Immature natural killer cell (primary cell): ENCODE measurements around the gene SMARCC1. TPM values are rescaled to one million over a fixed set of nuclear protein-coding genes. Genes with fewer than 3 reads are reported as not detected.

Experiments
- DNase-seq, 3 donors: peaks; one replicate each; pipeline ENCODE4 v3.0.0; 2022; ENCODE audit warnings: mixed read lengths in 1 of 3
- H3K27ac Mint-ChIP-seq, 6 donors: one replicate each; pipeline ENCODE4 v1.8.0; 2020; ENCODE audit warnings: mixed read lengths in 6 of 6, mild to moderate bottlenecking in 5 of 6, inconsistent platforms in 4 of 6, moderate library complexity in 3 of 6
- H3K27me3 Mint-ChIP-seq, 3 donors: one replicate each; pipeline ENCODE4 v1.8.0; 2020 to 2021; ENCODE audit warnings: low read depth in 3 of 3, mild to moderate bottlenecking in 3 of 3, mixed read lengths in 3 of 3, moderate library complexity in 3 of 3, inconsistent platforms in 1 of 3
- H3K36me3 Mint-ChIP-seq, 3 donors: one replicate each; pipeline ENCODE4 v1.8.0; 2020; ENCODE audit warnings: mixed read lengths in 3 of 3, inconsistent platforms in 2 of 3, mild to moderate bottlenecking in 2 of 3
- H3K4me1 Mint-ChIP-seq, 2 donors: one replicate each; pipeline ENCODE4 v1.8.0; 2020; ENCODE audit warnings: inconsistent platforms in 2 of 2, mild to moderate bottlenecking in 2 of 2, mixed read lengths in 2 of 2, moderate library complexity in 1 of 2
- H3K4me3 Mint-ChIP-seq, 5 donors: one replicate each; pipeline ENCODE4 v1.8.0; 2020; ENCODE audit warnings: mild to moderate bottlenecking in 5 of 5, mixed read lengths in 5 of 5, inconsistent platforms in 3 of 5, moderate library complexity in 3 of 5
- H3K9me3 Mint-ChIP-seq, 6 donors: one replicate each; pipeline ENCODE4 v1.8.0; 2020; ENCODE audit warnings: mild to moderate bottlenecking in 6 of 6, mixed read lengths in 6 of 6, inconsistent platforms in 4 of 6, moderate library complexity in 3 of 6
- polyA plus RNA-seq, 3 donors: library from polyadenylated mRNA; unstranded; fragments of 300-500 nt; fragmentation: Illumina TruSeq; gene quantifications; one replicate each; pipeline ENCODE4 v1.2.3, GENCODE V29; 2021

Gene SMARCC1
- polyA plus RNA-seq, 3 donors from 2014 or later: 28.4 to 85.4 (median 54.3) TPM

DNA sequence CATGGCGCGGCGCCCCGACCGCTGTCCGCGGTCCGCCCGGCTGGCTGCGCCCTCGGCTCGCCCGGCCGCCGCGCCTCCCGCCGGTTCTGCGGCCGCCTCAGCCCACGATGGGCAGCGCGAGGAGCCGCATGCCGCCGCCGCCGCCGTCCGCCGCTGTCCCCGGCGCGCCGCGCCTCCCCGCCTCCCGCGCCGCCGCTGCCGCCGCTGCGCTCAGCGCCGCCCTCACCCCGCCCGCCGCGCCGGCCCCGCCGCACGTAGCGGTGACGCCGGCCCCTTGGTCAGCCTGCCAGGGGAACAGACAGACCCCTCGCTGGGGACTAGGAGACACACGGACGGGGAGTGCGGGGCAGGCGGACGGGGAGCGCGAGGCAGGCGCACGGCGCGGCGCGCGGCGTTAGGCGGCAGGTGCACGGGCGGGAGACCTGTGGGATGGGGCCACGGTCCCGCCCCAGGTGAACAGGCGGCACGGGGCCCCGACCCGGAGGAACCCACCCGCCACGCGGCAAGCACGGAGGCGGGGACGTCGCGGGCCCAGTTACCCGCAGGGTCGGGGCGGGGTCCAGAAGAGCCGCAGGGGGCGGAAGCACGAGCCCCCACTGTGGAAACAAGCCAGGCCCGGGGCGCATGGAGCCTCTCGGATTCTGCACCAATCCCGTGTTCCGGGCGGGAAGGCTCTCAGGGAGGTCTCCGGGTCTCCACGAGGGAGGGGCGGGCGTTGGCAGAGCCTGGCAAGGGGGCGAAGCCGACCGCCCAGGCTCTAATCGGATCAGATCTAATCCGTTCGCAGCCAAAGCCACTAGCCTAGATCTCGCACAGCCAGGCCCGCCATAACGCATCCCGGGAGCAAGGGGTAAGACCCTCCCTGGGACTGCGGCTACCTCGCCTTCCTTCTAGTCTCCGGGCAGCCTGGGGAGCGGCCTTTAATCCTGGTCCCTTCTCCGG lies 202.7 kb downstream of the SMARCC1 start, which contains the start of gene CSPG5:
Gene CSPG5 (minus strand): TSS at position 175 of the 942 bp plus-strand sequence. CDS start 172 bp downstream, at position 3.
- Mint-ChIP-seq H3K4me3 (peak within 1 kb of the TSS; percentile 58 to 74 (median 70)), H3K27ac (no peak within 1 kb of the TSS), H3K27me3 (peaks cover 1 to 18% (median 8%) of the 10 kb centered on the region in 3 donors), H3K36me3 (no peaks in the 10 kb centered on the region), H3K9me3 (no peaks in the 10 kb centered on the region), H3K4me1 (peaks cover 1 to 9% of the 10 kb centered on the region in 2 donors)
- peak; percentile 19 to 24 (median 21) for DNase-seq

- Mint-ChIP-seq H3K9me3 (no peaks in the 10 kb centered on the region), H3K4me3 (peak overlapping the region; percentile 41 to 74 (median 67)), H3K27me3 (peaks cover 3 to 24% (median 10%) of the 10 kb centered on the region in 3 donors), H3K27ac (no peak overlapping the region), H3K36me3 (no peaks in the 10 kb centered on the region), H3K4me1 (peaks cover 1 to 9% of the 10 kb centered on the region in 2 donors)
- peak; percentile 40 to 48 (median 47) for DNase-seq
Measured at GRCh38 chr3:47578119-47578632, 203.5 kb downstream of the SMARCC1 start.

GRCh38 chr3:47577583-47578118 lies 204.0 kb downstream of the SMARCC1 start:
- no peak for DNase-seq
- Mint-ChIP-seq H3K27ac (no peak overlapping the region), H3K9me3 (no peaks in the 10 kb centered on the region), H3K4me3 (peak overlapping the region; percentile 41 to 74 (median 67)), H3K36me3 (no peaks in the 10 kb centered on the region), H3K4me1 (peaks cover 1 to 9% of the 10 kb centered on the region in 2 donors), H3K27me3 (peaks cover 3 to 24% (median 13%) of the 10 kb centered on the region in 3 donors)

GRCh38 chr3:47573190-47574172 lies 208.2 kb downstream of the SMARCC1 start:
- Mint-ChIP-seq H3K36me3 (no peaks in the 10 kb centered on the region), H3K9me3 (peaks cover 0 to 2% (median 0%) of the 10 kb centered on the region in 6 donors), H3K27me3 (peaks cover 6 to 14% (median 9%) of the 10 kb centered on the region in 3 donors), H3K4me1 (no peaks in the 10 kb centered on the region), H3K4me3 (no peak overlapping the region), H3K27ac (peak overlapping the region in 1 of 6 donors; percentile 49)
- no peak for DNase-seq

DNA sequence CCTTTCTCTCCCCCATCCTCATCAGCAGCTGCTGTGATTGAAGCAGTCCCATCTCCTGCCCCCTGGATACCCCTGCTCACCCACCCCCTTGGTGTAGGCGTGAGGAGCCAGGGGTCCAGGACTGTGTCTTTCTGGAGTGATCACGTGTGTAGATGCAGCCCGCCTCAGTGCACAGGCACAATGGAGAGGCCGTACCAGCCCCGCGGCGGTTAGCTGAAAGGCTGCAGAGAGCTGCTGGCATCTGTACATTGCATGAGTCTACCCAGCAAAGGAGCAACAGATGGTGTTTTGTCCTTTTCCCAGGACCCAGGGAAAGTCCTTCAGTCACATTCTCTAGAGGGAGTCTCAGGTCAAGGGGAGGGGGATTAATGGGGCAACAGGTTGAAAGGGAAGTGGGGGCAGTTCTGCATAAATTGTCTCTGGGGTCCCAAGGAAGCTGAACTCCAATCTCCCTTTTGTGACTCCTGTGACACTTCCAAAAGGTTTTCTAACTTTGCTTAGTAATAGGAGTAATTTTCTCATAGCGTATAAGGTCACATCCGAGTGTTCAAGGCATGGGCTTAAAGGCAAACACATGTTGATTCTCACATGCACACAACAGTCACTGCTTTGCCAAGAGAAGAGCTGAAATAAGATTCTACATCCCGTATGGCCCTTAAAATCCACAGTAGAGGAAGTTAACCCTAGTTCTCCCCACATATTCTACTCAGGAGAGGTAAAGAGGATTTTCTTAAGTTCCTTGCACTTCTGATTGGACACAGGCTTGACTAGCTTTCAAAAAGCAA lies 210.1 kb downstream of the SMARCC1 start:
- DNase-seq: no peak

DNA sequence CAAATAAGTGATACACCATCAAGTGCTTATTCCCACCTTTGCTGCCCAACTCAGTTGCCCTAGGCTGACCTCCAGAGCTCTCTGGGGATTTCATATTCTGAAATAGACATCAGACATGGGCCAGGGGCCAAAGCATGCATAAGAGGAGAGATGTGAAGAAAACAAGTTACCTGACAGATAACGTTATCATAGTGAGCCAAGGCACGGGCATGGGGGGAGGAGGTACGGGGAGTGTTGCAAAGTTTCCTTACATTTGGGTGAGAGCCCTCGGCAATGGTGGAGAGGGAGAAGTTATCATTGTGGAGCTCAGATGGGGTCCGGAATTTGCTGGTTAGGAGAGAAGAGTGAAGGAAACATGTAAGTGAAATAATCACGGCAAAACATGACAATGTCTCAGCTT lies 212.8 kb downstream of the SMARCC1 start:
- H3K4me3 Mint-ChIP-seq: no peak overlapping the region
- no peak overlapping the region for H3K27ac Mint-ChIP-seq
- H3K36me3 Mint-ChIP-seq: no peaks in the 10 kb centered on the region
- peaks cover 0 to 2% (median 0%) of the 10 kb centered on the region in 6 donors for H3K9me3 Mint-ChIP-seq
- H3K27me3 Mint-ChIP-seq: peaks cover 6 to 9% (median 9%) of the 10 kb centered on the region in 3 donors
- H3K4me1 Mint-ChIP-seq: no peaks in the 10 kb centered on the region
- no peak for DNase-seq

More for the DNA sequence above, 210.1 kb downstream of the SMARCC1 start:
- peaks cover 0 to 2% (median 0%) of the 10 kb centered on the region in 6 donors for H3K9me3 Mint-ChIP-seq
- H3K27ac Mint-ChIP-seq: no peak overlapping the region
- H3K4me3 Mint-ChIP-seq: no peak overlapping the region
- peaks cover 9 to 12% (median 10%) of the 10 kb centered on the region in 3 donors for H3K27me3 Mint-ChIP-seq
- H3K36me3 Mint-ChIP-seq: no peaks in the 10 kb centered on the region
- H3K4me1 Mint-ChIP-seq: no peaks in the 10 kb centered on the region

- Mint-ChIP-seq H3K27me3 (peaks cover 0 to 6% (median 0%) of the 10 kb centered on the region in 3 donors), H3K36me3 (no peaks in the 10 kb centered on the region), H3K27ac (no peak overlapping the region), H3K4me3 (no peak overlapping the region), H3K9me3 (peaks cover 0 to 2% (median 0%) of the 10 kb centered on the region in 6 donors), H3K4me1 (no peaks in the 10 kb centered on the region)
- no peak for DNase-seq
Measured at GRCh38 chr3:47567149-47567548, 214.5 kb downstream of the SMARCC1 start.

DNA sequence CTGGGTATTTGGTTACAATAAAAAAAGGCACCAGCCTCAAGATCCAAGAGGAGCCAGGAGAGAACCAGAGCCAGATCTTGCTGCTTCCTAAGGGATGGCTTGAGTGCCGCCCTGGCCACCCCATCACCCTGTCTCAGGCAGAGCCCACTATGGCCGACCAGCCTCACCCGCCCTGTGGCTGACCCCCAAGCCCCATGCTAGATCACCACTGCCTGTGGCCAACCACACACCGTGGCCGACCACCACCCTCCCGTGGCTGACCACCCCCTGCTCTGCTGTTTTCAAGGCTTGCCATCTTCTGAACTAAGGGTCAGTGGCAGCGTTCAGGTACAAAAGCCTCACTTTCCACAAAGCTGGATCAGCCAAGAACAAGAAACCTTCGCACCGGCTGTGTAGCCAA lies 215.0 kb downstream of the SMARCC1 start:
- Mint-ChIP-seq H3K9me3 (peaks cover 0 to 2% (median 0%) of the 10 kb centered on the region in 6 donors), H3K4me3 (no peak overlapping the region), H3K27me3 (peaks cover 0 to 6% (median 0%) of the 10 kb centered on the region in 3 donors), H3K36me3 (no peaks in the 10 kb centered on the region), H3K27ac (no peak overlapping the region), H3K4me1 (no peaks in the 10 kb centered on the region)
- DNase-seq: no peak

DNA sequence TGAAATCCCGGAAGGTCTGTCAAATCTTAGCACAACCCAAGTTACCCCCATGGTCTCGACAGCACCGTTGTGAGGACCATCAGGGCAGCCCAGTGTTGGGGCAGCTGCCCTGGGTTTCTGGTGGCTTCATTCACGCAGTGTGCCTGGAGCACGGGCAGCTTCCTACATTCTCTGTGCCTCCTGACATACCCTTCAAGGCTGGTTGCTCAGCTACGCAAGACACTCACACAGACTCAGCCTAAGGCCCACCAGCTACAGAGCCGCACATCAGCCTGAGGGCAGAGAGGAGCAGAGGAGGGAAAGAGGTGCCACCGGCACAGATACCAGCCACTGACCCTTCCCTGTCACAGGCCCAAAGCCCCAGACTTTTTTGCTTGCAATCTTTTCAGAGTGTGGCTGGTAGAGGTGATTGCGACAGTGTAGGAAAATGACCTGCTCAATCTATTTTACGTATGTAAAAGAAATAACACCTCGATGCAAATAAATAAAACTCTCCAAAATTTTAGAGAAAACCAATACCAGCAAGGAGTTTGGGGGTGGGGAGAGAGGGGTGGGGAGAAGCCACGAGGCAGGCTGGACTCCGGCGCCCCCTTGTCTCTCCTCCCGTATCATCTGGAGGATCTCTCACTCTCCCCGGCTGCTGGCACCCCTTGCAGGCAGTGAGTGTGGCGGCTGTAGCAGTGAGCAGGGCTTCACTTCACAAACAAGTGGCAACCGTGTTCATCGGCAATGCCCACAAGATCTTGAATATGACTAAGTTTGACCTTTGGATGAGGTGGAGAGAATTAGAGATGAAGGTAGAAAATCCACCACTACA lies 215.8 kb downstream of the SMARCC1 start:
- no peaks in the 10 kb centered on the region for H3K36me3 Mint-ChIP-seq
- H3K27ac Mint-ChIP-seq: no peak overlapping the region
- H3K9me3 Mint-ChIP-seq: peaks cover 0 to 2% (median 0%) of the 10 kb centered on the region in 6 donors
- H3K27me3 Mint-ChIP-seq: peaks cover 0 to 6% (median 0%) of the 10 kb centered on the region in 3 donors
- no peak for DNase-seq
- H3K4me3 Mint-ChIP-seq: no peak overlapping the region
- H3K4me1 Mint-ChIP-seq: no peaks in the 10 kb centered on the region

DNA sequence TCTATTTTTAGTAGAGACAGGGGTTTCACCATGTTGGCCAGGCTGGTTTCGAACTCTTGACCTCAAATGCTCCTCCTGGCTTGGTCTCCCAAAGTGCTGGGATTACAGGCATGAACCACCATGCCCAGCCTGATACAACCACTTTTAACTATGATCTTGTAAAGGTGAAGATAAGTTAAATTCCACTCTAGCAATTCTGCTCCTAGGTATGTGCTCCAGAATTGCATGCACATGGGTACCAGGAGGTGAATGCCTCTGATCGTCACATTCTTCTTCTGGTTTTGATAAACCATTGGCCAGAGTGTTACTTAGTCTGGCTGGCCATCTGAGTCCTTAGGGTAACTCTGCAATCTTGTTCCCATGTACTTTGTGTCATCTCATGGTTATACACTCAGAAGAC lies 225.3 kb downstream of the SMARCC1 start:
- Mint-ChIP-seq H3K4me3 (no peak overlapping the region), H3K36me3 (peaks cover 0 to 4% (median 0%) of the 10 kb centered on the region in 3 donors), H3K27ac (no peak overlapping the region), H3K27me3 (peaks cover 0 to 4% (median 0%) of the 10 kb centered on the region in 3 donors), H3K4me1 (no peaks in the 10 kb centered on the region), H3K9me3 (no peaks in the 10 kb centered on the region)
- no peak for DNase-seq

- H3K4me3 Mint-ChIP-seq: no peak overlapping the region
- H3K4me1 Mint-ChIP-seq: no peaks in the 10 kb centered on the region
- H3K9me3 Mint-ChIP-seq: no peaks in the 10 kb centered on the region
- H3K27ac Mint-ChIP-seq: no peak overlapping the region
- H3K36me3 Mint-ChIP-seq: peaks cover 0 to 4% (median 0%) of the 10 kb centered on the region in 3 donors
- DNase-seq: no peak
- H3K27me3 Mint-ChIP-seq: peaks cover 0 to 11% (median 2%) of the 10 kb centered on the region in 3 donors
Measured at GRCh38 chr3:47554335-47554734, 227.4 kb downstream of the SMARCC1 start.

DNA sequence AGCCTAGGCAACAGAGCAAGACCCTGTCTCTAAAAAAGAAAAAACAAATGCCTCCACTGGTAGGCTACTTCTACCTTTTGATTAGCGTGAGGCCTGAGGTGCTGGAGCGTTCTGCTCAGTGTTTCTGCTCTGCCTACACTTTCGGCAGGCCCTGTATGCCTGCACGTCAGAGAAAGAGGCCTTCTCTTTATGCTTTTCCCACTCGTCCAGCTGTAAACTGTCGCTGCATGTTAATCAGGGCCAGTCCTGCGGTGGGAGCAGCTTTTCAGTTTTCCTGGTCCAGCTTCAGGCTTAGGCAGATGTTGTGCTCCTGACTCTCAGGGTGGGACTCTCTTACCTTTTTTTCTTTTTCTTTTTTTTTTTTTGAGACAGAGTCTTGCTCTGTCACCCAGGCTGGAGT lies 228.3 kb downstream of the SMARCC1 start:
- Mint-ChIP-seq H3K36me3 (peaks cover 0 to 4% (median 0%) of the 10 kb centered on the region in 3 donors), H3K4me3 (no peak overlapping the region), H3K27ac (no peak overlapping the region), H3K27me3 (peaks cover 0 to 11% (median 2%) of the 10 kb centered on the region in 3 donors), H3K9me3 (no peaks in the 10 kb centered on the region), H3K4me1 (no peaks in the 10 kb centered on the region)
- DNase-seq: no peak
